Measurements from ENCODE around the gene OR10H2.
"Not testable (repeated sequence)": the region's sequence is repeated elsewhere in the genome, so short reads cannot be mapped to it uniquely, and the experiment has no call there.

Gene OR10H2, protein sequence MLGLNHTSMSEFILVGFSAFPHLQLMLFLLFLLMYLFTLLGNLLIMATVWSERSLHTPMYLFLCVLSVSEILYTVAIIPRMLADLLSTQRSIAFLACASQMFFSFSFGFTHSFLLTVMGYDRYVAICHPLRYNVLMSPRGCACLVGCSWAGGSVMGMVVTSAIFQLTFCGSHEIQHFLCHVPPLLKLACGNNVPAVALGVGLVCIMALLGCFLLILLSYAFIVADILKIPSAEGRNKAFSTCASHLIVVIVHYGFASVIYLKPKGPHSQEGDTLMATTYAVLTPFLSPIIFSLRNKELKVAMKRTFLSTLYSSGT

DNA sequence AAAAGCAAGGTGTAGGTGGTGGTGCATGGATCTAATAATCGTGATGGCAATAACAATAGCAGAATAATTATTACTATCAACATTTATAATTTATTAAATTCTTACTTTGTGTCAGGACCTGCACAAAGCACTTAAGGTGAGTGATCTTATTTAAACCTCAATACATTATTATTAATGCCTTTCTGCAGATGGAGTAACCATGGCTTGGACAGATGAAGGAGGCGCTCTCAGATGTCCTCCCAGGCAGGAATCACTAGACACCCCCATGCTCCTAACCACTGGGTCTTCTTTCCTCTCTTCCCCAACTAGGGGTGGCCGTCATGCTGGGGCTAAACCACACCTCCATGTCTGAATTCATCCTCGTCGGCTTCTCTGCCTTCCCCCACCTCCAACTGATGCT, at the start of gene OR10H2:
Gene OR10H2, plus strand, starts transcription at position 301 of the 400 bp plus-strand sequence. Its CDS starts 20 bp downstream, at position 321.
- DNase-seq (ENCODE audit: low read depth, low spot score): no peak

DNA sequence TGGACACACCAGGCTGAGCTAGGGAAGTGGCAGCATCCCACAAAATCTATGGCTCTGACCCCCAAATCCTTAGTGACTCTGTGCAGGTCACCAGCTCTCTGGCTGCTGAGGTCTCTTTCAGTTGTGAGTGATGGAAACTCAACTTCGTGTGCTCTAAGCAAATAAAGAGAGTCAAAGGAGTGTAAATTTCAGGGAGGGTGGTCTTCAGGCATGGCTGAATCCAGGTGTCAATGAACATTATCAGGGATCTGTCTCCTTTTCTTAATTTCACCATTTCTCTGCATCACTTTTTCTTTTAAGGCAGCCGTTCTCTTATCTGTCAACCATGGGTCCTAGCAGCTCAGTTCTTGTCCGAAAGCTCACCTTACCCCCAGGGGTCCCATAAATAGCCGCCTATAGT, 48.7 kb upstream of the OR10H2 start:
- no peak for DNase-seq (ENCODE audit: low read depth, low spot score)

DNA sequence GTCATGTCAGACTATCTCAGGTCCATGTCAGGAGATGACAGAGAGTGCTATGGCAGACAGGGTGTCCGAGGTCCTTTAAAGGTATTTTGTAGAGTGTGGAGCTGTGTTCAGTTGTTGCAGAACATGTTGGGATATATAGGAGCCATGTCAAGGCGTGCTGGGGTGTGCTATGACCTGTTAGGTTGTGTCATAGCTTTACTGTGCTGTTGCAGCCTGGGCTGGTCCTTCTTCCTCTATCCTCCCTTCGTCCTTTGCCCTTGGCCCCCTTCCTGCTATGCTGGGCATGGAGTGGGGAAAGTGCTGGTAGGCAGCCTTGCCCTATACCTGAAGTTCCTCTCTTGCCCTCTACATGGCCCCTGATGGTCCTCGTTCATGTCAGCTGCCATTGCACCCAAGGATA, 48.0 kb upstream of the OR10H2 start:
- not testable (repeated sequence) for DNase-seq (ENCODE audit: low read depth, low spot score)

DNA sequence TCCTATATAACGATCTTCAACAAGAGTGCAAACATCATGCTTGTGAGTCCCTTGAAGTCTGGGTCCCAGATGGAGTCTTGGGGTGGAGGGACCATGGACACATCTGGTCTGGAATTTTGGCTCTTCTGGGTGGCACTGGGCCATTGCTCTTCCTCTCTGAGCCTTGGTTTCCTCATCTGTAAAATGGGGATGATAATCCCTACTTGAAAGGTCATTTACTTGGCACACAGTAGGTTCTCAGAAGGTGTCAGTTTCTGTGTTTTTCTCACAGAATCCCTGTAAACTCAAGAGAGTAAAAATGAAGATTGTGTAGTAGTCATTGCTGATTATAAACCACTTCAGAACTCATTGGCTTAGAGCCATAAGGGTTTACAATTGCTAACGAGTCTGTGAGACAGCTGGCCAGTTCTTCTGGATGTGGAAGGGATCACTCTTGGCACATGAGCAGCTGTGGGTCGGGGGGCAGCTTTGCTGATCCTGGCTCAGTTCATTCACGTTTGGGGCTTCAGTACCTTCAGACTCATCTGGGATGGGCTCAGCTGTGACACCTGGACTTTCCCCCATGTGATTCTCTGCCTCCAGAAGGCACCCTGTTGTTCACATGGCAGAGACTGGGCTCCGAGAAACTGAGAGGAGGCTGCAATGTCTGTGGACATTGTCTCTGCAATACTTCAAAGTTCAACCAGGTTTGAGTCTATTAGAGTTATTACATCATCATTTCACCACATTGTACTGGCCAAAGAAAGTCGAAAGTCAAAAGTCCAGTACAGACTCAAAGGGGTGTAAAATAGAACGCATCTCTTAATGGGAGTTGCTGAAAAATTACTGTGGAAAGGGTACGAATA, 47.1 kb upstream of the OR10H2 start:
- DNase-seq (ENCODE audit: low read depth, low spot score): no peak

DNA sequence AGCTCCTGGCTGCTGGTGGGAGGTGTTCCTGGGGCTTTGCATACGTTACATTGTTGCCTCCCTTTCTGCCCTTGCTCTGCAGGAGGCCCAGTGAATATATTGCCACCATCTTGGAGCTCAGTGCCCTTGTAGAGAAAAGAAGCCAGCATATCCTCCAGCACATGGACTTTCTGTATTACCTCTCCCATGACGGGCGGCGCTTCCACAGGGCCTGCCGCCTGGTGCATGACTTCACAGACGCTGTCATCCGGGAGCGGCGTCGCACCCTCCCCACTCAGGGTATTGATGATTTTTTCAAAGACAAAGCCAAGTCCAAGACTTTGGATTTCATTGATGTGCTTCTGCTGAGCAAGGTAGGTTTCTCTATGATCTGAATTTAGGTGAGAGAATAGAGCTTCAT, 44.4 kb upstream of the OR10H2 start:
- DNase-seq (ENCODE audit: low read depth, low spot score): no peak

DNA sequence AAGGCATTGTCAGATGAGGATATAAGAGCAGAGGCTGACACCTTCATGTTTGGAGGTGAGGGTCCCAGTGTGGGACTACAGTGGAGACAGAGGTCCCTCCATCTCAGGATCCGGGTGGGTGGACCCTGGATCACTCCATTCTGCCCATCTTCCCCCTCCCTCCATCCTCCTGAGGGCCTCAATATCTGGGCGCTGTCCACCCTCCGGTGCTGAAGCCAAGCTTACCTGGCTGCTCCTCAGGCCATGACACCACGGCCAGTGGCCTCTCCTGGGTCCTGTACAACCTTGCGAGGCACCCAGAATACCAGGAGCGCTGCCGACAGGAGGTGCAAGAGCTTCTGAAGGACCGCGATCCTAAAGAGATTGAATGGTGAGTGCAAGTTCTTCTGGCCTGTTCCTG, 43.0 kb upstream of the OR10H2 start:
- no peak for DNase-seq (ENCODE audit: low read depth, low spot score)

DNA sequence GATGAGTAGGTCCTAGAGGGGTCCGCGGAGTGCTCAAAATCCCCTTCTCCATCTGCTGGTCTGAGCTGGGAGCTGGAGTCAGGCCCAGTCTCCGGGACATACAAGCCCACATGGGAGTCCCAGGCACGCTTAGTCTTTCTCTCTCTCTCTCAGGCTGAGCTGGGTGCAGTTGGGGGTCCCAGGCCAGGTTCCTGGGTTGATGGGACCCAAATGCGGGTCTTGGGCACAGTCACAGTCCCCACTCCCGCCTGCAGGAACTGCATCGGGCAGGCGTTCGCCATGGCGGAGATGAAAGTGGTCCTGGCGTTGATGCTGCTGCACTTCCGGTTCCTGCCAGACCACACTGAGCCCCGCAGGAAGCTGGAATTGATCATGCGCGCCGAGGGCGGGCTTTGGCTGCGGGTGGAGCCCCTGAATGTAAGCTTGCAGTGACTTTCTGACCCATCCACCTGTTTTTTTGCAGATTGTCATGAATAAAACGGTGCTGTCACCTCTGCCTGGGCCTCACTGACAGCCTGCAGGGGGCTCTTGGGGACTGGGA, 31.1 kb upstream of the OR10H2 start:
- DNase-seq (ENCODE audit: low read depth, low spot score): no peak

DNA sequence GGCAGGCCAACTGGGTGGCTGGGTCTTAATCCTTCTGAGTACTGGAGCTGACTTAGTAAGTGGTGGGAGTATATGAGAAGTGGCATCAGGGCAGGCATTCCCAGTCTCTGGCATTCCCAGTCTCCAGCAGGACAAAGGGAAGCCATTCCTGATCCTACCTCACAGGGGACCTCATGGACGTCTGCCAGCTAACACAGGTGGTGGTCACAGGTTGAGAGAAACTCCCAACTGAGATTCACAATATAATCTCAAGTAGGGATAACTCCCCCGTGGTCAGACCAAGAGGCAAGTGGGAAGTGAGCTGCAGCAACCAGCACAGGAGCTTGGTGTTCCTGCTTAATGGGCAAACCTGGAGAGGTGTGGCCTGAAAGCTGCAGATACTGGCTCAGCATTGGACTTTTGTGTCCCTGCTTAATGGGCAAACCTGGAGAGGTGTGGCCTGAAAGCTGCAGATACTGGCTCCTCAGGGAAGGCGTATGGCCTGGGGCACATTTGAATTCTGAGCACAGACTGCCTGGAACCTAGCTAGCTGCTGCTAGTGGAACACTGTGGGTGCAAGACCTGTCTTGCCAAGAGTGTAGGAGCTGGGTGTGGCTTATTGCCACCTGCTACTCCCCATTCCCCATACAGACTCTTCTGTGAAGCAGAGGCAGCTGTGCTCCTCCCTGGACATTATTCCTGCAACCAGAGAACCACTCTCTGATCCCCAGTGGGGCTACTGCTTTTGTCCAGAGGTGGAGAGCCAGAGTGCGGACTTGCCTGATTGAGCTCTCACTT, 25.9 kb upstream of the OR10H2 start:
- no peak for DNase-seq (ENCODE audit: low read depth, low spot score)

DNA sequence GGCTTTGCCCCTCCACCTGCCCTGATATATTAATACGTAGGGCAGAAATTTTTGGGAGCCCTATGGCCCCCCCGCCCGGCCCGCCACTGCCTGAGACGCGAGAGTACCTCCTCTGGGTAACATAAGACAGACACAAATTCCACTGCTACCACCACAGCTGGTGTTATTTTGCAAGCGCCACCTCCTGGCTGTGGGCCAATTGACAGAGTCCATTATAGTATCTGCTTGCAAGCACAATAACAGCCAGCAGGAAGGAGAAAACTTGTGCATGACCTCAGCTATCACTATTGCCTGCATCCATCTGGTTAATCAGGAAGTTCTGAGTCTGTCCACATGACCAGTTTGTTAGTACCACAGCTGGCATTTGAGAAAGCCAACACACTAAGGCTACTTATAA, 25.3 kb upstream of the OR10H2 start:
- no peak for DNase-seq (ENCODE audit: low read depth, low spot score)

DNA sequence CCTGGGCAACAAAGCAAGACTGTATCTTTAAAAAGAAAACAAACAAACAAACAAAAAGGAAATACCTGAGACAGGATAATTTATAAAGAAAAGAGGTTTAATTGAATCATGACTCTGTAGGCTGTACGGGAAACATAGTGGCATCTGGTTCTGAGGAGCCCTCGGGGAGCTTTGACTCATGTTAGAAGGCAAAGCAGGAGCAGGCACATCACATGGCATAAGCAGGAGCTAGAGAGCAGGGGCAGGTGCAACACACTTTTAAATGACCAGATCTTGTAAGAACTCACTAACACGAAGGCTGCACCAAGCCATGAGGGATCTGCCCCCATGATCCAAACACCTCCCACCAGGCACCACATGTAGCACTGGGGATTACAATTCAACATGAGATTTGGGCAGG, 13.2 kb upstream of the OR10H2 start:
- DNase-seq (ENCODE audit: low read depth, low spot score): no peak

DNA sequence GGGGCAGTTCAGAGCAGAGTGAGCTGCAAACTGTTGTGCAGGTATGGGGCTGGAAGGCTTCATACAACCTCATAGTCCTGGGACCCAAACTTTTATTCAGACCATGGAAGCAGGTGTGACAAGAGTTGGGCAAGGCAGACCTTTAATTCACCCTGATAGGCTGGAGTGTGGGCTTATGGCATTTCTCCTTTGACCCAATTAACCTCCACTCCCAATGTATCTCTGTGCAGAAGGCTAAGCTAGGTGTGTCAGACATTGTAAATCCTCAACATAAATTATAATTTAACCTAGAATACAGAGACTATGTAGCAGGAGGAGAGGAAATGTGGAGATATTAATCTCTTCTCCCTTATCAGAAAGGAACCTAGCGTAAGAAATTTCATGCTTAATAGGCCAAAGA, 12.2 kb upstream of the OR10H2 start:
- DNase-seq (ENCODE audit: low read depth, low spot score): no peak

DNA sequence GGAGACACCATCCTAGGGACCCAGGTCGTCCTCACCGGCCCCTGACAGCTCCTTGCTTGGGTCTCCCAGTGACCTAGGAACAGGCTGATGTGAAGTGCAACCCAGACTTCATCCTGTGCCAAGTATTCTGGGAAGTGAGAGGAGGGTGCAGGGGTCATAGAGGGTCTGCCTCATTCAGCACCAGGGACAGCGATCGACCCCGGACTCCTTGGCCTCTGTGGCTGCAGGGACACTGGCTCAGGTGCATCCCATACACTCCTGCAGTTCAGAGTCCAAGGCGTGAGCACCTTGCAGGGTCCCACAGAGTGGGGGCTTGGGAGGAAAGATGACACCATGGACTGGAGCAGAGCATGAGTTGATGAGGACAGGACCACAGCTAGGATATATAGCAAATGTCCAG, 10.0 kb upstream of the OR10H2 start:
- DNase-seq (ENCODE audit: low read depth, low spot score): no peak

DNA sequence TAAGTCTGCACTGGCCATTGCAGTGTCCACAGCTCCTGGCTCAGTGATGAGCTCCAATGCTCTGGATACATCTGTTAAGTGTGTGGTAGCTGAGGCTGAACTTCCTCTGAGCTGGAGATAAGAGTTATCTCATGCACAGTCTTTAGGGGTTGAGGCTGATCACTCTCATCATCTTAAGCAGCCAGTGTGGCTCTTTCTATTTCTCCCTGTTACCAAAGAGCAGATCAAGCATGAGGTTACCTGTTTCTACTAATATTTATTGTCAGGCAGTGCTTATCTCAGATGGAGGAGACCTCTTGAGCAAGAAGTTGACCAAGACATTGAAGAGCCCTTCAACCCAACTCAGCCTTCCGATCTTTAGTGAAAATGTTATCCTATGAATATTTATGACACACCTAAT, 6.6 kb upstream of the OR10H2 start:
- no peak for DNase-seq (ENCODE audit: low read depth, low spot score)

DNA sequence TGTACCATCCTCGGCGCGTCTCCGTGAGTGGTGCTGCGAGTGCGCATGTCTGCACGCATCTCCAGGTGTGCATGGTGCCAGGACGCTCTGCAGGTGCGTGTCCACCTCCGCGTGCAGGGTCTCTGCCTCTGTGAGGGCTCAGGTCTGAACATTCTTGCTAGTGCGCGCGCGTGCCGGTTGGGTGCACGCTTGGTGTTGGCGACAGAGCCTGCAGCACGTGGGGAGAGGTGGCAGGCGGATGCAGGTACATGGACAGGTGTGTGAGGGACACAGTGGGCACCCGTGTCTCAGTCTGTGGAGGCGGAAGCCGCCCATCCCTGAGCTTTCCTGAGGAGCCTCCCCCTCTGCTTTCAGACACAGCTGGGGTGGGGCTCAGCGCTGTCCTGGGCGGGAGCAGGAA, 4.9 kb upstream of the OR10H2 start:
- DNase-seq (ENCODE audit: low read depth, low spot score): no peak

DNA sequence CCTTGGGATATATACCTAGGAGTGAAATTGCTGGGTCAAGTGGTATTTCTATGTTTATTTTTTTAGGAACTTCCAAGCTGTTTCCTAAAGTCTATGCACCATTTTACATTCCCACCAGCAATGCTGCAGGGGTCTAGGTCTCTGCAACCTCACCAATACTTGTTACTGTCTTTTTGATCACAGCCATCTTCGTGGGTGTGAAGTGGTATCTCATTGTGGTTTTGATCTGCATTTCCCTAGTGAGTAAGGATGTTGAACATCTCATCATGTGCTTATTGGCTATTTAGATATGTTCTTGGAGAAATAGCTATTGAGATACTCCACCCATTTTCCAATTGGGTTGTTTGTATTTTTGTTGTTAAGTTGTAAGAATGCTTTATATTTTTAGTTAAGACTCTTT, 2.7 kb downstream of the OR10H2 start:
- no peak for DNase-seq (ENCODE audit: low read depth, low spot score)

DNA sequence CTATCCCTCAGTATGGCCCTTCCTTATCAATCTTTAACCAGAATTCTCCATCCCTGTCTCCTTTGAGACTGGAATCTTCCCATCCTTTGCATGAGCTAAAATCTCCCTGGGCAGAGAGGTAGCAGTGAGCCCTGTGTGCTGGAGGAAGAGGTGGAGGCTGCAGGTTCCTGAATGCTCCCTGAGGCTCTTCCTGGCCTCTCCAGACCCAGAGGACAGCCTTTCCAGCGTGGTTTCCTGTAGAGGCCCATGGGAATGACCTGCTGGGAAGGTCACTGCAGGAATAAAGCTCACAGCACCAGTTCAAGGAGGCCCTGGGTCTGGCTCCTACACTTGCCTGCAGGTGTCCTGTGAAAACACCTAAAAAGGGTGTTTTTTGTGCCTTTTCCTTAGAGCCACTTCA, 4.6 kb downstream of the OR10H2 start:
- no peak for DNase-seq (ENCODE audit: low read depth, low spot score)

DNA sequence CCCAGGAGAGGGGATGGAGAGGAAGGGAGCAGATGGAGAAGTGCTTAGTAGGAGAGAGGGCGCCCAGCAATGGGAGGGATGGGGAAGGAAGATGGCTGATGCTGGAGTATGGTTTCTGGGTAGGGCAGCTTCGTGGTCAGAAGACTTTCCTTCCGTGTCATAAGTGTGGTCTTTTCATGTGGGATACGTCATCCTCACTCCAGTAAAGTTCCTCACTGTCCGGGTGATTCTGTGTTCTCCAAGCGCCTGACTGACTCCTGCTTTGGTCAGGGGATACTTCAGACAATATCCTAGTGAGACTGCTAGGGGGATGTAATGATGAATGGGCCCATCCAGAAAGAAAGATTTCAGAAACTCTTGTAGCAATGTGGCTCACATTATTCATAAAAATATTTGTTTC, 6.1 kb downstream of the OR10H2 start:
- no peak for DNase-seq (ENCODE audit: low read depth, low spot score)

DNA sequence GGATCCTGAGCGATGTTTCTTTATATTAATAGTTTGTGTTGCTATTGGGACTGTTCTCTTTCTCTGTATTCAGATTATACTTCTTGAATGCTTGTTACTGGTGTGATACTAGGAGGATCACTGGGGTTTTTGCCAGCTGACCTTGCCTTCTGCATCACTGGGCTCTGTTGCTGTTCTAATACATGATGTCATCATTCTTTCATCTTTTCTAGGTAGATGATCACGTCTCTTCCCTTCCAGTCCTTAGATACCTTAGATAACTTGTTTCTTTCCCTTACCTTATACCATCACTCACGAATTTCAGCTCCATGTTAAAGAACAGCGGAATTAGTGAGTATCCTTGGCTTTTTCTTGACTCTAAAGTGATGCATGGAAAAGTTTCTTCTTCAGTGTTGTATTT, 9.9 kb downstream of the OR10H2 start, which contains the start of gene OR10H3:
Gene OR10H3, plus strand, starts transcription at position 264 of the 400 bp plus-strand sequence. CDS start 3,408 bp downstream, outside the sequence.
- no peak for DNase-seq (ENCODE audit: low read depth, low spot score)

DNA sequence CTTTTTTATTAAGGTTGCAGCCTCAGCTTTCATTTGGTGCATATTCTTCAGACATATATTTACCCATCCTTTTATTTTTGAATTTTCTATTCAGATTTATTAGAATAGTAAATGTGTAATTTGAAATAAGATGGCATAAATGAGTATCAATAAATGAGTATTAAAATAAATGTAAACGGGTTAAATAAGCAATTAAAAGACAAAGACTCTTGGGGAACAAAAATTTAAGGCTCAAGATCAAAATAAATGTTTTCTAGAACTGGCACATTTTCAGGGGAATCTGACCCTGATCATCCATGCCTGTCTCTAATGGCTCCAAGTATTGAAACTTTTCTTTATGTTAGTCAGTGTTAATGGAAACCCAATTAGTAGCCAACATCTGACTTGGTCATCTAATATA, 13.0 kb downstream of the OR10H2 start:
- DNase-seq (ENCODE audit: low read depth, low spot score): no peak

DNA sequence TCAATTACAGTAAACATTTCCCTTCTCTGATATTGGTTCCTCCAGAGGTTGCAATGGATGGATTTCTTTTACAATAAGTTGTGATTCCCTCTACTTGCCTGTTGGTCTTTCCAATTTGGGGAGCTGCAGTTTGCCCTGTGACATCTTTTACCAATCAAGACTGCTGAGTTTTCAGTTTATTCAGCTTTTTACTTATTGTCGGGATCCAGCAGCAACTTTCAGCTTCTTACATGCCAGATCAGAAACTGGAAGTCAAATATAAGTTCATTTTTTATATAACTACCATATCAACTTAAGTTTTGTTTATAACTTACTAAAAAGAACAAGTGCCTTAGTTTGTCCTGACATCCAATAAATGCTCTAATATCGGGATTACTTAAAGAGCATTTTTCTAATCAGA, 20.4 kb downstream of the OR10H2 start:
- no peak for DNase-seq (ENCODE audit: low read depth, low spot score)

DNA sequence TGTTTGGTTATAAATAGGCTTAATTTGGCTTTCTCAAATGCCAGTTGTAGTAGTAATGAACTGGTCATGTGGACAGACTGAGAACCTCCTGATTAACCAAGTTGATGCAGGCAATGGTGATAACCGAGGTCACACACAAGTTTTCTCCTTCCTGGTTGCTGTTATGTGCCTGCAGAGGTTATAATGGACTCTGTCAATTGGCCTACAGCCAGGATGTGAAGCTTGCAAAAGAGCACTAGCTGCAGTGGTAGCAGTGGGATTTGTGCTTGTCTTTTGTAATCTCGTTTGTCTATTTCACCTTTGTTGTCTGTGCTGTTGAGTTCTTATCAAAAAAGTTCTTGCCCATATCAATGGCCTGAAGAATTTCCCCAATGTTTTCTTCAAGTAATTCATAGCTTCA, 30.6 kb downstream of the OR10H2 start:
- no peak for DNase-seq (ENCODE audit: low read depth, low spot score)

DNA sequence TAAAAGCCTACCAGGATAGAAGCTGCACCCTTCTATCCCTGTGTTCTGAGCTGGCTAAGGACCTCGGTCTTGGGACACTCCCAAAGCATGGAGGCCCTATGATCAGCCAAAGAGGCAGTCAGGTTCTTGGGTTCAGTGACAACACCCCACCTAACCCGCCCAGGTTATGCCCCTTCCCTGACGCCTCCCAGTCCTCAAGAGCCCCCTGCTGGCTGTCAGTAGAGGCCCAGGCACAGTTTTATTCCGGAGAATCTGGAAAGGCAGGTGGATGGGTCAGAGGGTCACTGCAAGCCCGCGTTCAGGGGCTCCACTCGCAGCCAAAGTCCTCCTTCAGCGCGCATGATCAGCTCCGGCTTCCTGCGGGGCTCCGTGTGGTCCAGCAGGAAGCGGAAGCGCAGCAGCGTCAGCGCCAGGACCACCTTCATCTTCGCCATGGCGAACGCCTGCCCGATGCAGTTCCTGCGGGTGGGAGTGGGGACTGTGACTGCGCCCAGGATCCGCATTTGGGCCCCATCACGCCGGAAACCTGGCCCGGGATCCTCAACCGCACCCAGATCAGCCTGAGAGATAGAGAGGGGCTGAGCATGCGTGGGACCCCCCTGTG, 32.2 kb downstream of the OR10H2 start:
- DNase-seq (ENCODE audit: low read depth, low spot score): no peak
